ENCODE measurements around the gene ICAM4. TPM values are rescaled to one million over a fixed set of nuclear protein-coding genes. Genes with fewer than 3 reads are reported as not detected.
"Not testable (repeated sequence)": the region's sequence is repeated elsewhere in the genome, so short reads cannot be mapped to it uniquely, and the experiment has no call there.

Gene ICAM4, protein sequence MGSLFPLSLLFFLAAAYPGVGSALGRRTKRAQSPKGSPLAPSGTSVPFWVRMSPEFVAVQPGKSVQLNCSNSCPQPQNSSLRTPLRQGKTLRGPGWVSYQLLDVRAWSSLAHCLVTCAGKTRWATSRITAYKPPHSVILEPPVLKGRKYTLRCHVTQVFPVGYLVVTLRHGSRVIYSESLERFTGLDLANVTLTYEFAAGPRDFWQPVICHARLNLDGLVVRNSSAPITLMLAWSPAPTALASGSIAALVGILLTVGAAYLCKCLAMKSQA
- not detected for total RNA-seq

DNA sequence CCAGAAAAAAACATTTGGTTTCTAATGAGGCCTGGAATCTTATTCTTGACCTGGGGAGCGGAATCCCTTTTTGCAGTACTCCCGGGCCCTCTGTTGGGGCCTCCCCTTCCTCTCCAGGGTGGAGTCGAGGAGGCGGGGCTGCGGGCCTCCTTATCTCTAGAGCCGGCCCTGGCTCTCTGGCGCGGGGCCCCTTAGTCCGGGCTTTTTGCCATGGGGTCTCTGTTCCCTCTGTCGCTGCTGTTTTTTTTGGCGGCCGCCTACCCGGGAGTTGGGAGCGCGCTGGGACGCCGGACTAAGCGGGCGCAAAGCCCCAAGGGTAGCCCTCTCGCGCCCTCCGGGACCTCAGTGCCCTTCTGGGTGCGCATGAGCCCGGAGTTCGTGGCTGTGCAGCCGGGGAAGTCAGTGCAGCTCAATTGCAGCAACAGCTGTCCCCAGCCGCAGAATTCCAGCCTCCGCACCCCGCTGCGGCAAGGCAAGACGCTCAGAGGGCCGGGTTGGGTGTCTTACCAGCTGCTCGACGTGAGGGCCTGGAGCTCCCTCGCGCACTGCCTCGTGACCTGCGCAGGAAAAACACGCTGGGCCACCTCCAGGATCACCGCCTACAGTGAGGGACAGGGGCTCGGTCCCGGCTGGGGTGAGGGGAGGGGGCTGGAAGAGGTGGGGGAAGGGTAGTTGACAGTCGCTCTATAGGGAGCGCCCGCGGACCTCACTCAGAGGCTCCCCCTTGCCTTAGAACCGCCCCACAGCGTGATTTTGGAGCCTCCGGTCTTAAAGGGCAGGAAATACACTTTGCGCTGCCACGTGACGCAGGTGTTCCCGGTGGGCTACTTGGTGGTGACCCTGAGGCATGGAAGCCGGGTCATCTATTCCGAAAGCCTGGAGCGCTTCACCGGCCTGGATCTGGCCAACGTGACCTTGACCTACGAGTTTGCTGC lies at the start of gene ICAM4:
ICAM4 (plus strand) TSS at position 153 of the 935 bp plus-strand sequence; CDS start at position 211, 58 bp downstream.
- DNase-seq = no peak

DNA sequence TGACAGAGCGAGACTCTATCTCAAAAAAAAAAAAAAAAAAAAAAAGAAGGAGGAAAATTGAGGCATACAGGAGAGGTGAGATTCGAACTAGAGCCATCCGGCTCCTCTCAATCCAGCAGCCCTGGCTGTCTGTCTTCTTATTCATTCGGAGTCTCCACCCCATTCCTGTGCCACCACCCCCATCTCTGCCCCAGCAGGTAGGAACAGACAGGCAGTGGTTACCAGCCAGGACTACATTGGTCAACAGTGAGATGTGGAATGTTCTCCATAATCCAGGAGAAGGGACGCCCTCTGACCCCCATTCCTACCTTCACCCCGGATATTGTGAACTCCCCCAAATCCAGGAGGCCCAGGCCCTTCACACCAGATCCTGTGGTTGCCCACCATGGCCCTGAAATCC lies 49.1 kb upstream of the ICAM4 start:
- no peak for DNase-seq

DNA sequence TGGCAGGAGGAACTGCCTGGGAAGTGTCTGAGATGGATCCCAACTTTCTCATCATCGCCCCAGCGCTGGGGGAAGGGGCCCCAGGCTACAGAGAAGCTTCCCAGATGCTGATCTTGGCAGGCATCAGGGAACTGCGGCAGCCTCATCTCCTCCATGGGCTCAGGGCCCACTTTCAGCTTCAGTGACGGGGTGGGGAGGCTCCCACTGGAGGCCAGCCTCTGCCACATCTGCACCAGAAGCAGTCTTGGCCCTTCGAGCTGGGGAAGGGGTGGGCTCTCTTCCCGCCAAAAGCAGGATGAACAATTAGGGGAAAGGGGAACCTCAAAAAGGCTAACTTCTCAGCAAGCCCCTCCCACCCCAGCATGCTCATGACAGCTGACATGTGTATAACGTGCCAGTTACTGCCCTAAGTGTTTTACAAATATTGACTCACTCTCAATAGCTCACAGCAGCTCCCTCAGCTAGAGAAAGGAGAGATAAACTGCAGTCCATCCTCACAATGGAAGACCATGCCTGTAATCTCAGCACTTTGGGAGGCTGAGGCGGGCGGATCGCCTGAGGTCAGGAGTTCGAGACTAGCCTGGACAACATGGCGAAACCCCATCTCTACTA lies 48.5 kb upstream of the ICAM4 start:
- no peak for DNase-seq

DNA sequence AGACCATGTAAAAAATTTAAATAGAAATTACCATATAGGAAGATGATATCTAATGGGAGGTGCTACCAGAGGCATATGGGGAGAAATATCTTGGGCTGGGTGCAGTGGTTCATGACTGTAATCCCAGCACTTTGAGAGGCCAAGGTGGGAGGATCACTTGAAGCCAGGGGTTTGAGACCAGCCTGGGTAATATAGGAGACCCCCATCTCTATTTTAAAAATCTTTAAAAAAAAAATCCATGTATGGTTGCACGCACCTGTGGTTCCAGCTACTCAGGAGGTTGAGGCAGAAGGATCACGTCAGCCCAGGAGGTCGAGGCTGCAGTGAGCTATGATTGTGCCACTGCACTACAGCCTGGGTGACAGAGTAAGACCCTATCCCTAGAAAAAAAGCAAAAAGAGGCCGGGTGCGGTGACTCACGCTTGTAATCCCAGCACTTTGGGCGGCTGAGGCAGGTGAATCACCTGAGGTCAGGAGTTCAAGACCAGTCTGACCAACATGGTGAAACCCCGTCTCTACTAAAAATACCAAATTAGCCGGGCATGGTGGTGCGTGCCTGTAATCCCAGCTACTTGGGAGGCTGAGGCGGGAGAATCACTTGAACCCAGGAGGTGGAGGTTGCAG lies 44.8 kb upstream of the ICAM4 start:
- not testable (repeated sequence) for DNase-seq

DNA sequence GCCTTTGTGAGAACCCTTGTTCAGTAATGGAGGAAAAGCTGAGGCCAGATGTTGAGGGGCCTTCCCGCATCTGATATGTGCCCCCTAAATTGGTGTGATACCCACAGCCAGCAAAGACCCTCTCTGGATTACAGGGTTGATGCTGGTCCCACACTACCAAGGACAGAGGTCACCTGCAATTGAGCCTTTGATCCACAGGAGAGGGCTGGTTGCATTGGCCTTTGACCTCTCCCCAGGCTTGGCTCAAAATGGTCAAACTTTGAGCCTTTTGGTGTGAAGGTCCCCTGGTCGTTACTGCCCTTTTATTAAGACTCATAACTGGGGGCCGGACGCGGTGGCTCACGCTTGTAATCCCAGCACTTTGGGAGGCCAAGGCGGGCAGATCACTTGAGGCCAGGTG lies 43.1 kb upstream of the ICAM4 start:
- DNase-seq = no peak

DNA sequence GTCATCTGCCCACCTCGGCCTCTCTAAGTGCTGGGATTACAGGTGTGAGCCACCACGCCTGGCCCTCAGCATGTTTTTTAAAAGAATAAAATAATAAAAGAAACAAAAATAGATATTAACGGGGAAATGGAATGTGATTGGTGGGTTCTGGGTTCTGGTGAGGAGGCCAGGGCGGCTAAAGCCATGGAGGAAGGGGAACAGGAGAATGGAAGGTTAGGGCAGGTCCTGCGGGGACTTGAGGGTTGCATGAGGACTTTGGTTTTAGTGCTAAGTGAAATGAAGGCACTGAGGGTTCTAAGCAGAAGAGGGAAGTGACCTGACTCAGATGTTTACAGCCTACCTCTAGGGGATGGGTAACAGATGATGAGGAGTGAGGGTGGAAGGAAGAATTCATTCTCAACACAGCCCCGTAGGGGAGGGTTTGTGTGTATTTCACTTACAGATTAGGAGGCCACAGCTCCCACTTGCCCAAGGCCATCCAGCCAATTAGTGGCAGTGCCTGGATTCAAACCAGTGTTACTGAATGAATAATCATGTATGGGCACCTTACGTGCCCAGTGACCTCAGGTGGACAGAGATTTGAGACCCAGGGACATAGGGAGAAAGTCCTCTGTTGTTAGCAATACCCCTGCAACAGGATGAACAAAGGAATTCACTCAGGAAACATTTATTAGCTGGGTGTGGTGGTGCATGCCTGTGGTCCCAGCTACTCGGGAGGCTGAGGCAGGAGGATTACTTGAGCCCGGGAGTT lies 41.4 kb upstream of the ICAM4 start:
- DNase-seq = no peak

DNA sequence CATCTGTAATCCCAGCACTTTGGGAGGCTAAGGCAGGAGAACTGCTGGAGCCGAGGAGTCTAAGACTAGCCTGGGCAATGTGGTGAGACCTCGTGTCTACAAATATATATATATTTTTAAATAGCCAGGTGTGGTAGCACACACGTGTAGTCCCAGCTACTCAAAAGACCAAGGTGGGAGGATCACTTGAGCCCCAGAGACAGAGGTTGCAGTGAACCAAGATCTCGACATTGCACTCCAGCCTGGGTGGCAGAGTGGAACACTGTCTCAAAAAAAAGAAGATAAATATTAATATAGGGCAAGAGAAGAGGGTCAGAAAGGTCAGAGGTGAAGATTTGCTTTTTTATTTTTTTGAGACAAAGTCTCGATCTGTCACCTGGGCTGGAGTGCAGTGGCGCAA lies 40.2 kb upstream of the ICAM4 start:
- DNase-seq = no peak

DNA sequence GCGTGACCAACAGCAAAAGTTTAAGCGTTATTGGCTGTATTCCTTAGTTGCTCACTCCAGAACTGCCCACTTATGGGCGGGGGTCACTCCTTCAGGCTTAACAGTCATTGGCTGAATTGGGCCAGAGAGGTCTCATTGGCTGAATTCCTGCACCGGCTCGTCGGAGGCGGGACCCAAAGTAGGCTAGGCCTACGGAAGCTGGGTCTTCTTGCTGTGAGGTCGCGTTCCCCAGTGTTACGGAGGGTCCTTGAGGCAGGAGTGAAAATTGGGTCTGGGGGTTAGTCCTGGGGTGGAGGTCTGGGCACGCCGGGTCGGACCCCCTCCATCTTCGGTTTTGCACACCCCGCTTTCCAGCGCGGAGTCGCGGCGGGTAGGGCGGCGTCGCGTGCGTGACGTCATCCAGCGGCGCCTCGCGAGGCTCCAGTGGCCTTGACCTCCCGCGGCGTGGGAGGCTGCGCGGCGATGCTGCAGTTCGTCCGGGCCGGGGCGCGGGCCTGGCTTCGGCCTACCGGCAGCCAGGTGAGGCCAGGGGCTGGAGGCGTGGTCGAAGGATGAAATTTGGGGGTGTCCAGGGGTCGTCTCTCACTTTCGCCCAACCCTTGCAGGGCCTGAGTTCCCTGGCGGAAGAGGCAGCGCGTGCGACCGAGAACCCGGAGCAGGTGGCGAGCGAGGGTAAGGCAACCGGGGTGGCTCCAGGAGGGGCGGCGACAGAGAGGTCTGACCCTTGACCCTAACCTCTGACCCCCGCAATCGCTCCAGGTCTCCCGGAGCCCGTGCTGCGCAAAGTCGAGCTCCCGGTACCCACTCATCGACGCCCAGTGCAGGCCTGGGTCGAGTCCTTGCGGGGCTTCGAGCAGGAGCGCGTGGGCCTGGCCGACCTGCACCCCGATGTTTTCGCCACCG lies 34.7 kb upstream of the ICAM4 start, which contains the start of gene MRPL4:
MRPL4 (plus strand) TSS at position 423 of the 903 bp plus-strand sequence; CDS start at position 463, 40 bp downstream.
- peak; percentile 95 for DNase-seq

DNA sequence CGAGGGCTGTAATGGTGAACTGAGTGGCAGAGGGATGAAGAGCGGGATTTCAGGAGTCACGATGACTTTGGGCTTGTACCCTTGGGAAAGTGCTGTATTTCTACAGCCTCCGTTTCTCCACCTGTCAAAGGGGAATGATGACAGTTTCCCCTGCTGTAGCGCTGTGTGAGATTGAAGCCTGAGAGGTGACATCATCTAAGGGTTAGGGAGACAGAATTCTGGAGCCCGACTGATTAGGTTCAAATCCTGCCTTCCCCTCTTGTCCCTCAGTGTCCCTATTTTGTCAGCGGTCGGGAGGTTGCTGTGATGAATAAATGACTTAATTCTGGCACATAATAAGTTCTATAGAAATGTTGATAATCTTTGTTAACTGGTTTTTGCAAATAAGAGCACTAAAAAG lies 34.0 kb upstream of the ICAM4 start:
- no peak for DNase-seq

DNA sequence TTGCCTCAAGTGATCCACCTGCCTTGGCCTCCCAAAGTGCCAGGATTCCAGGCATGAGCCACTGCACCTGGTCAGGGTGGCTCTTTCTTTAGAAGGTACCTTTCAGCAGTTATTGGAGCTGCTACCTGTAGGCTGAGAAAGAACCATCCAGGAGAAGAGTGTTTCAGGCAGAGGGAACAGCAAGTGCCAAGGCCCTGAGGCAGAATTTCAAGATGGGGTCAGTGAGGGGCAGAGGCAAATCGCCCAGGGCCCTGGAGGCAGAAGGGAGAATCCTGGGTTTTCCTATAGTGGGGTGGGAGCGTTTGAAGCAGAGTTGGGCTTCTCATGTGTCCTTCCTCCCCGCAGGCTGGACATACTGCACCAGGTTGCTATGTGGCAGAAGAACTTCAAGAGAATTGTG lies 32.5 kb upstream of the ICAM4 start:
- no peak for DNase-seq

DNA sequence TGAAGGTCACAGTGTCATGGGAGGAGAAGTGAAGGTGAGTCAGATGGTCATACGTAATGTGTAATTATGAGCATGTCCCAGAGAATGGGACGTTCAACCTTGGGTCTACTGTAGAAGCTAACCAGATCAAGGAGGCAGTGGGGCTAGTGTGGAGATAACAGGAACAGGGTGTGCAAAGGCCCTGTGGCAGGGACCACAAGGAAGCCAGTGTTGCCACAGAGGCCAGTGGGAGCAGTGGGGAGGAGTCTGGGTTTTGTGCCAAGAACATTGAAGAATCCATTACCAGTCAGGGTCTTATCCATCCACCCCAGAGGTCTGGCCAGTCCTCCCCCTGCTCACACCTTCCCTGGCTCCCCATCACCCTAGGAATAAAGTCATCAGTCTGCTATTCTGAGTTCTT lies 31.4 kb upstream of the ICAM4 start:
- DNase-seq = no peak

DNA sequence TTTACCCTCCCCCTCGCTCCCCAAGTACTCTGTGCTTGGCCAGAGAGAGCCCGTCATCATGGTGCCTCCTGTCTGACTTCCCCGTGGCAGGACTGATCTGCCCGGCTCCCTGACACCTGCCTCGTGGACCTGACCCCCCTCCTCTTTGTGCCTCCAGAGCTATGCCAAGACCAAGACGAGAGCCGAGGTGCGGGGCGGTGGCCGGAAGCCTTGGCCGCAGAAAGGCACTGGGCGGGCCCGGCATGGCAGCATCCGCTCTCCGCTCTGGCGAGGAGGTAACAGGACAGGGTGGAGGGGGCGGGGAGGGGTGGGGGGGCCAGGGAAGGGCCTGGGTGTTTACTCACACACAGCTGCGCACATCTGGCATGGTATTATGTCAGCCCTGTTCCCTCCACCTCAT lies 30.2 kb upstream of the ICAM4 start:
- no peak for DNase-seq

DNA sequence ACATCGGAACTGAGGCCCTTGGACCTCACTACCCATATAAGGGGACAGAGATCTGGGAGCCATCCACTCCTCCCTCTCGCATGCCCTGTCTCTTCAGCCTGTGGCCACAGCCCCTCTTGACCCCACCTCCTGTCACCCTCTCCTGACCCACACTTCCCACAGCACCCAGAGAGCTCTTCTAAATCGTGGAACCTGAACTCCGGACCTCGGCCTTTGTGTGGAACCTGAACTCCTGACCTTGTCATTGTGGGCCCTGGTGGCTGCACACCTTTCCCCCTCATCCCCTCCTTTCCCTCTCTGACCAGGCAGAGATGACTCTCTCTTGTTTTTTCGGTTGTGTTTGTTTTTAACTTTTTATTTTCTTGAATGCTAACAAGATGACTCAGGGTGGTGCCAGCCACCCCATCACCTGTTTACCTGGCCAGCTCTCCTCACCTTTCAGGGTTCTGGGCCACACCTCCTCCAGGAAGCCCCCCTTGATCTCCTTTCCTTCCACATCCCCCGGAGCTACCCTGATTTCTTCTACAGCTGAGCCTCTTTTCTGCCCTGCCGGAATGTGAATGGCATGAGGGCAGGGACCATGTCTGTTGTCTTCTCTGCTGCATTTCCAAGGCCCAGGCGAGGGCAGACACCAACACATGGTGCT lies 29.7 kb upstream of the ICAM4 start:
- DNase-seq = no peak

DNA sequence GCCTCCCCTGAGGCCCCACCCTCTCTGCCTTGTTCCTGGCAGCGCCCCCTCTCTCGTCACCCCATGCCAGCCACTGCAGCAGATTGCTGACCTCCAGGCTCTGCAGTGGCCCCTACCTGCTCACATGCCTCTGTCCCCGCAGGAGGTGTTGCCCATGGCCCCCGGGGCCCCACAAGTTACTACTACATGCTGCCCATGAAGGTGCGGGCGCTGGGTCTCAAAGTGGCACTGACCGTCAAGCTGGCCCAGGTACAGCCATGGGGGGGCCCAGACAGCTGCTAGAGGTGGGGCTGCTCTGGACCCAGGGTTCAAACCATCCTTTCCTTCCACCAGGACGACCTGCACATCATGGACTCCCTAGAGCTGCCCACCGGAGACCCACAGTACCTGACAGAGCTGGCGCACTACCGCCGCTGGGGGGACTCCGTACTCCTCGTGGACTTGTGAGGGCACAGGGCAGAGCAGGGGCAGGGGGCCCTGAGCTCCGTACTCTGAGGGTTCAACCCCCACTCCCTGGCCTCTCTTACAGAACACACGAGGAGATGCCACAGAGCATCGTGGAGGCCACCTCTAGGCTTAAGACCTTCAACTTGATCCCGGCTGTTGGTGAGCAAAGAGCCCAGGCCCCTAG lies 28.6 kb upstream of the ICAM4 start:
- DNase-seq = no peak

DNA sequence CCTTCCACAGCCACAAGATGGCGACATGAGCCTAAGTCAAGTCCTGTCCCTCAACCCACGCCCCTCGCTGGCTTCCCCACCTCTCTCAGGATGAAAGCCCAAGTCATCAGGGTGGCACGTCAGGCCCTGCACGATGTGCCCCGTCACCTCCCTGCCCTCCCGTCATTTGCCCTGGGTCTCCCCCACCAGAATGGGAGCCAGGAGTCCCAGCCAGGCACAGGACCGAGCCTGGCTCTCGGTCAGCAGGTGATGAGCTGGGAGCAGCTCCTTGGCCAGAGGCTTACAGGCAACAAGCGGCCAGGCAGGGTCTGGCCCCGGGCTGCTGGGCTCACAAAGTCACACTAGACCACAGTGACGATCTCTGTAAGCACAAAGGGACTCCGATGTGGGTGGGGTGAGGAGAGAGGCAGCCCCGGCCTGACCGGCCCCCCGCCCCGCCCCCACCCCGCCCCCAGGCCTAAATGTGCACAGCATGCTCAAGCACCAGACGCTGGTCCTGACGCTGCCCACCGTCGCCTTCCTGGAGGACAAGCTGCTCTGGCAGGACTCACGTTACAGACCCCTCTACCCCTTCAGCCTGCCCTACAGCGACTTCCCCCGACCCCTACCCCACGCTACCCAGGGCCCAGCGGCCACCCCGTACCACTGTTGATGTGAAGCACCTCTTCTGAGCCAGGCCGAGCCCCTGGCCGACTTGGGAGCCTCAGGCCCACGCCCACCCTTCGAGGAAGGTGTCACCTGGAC lies 27.4 kb upstream of the ICAM4 start:
- DNase-seq = peak; percentile 84

DNA sequence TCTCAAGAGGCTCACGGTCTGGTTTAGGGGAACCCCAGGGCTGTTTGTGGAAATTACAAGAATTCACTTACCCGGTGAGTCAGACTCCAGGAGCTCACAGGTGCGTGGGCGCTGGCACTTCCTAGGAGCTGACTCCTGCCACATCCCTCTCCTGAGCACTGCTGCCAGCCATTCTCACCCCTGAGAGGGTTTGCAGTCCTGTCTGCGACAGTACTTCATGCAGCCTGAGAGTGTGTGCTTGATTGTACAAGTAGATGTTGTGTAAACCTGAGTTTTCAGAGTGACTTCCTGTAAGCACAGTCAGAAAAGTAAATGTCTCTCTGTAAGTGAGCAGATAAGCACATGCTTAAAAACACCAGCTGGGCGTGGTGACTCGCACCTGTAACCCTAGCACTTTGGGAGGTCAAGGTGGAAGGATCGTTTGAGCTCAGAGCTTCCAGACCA lies 26.6 kb upstream of the ICAM4 start:
- DNase-seq = no peak

DNA sequence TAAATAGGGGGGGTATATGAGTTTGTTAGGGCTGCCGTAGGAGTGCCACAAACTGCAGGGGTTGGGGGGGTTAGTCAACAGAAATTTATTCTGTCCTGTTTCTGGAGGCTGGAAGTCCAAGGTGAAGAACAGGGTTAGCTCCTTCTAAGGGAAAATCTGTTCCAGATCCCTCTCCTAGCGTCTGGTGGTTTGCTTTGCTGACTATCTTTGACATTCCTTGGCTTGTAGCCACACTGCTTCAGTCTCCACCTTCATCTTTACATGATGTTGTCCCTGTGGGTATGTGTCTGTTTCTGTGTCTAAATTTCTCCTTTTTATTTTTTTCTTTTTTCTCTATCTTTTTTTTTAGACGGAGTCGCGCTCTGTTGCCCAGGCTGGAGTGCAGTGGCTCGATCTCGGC lies 24.0 kb upstream of the ICAM4 start:
- no peak for DNase-seq

DNA sequence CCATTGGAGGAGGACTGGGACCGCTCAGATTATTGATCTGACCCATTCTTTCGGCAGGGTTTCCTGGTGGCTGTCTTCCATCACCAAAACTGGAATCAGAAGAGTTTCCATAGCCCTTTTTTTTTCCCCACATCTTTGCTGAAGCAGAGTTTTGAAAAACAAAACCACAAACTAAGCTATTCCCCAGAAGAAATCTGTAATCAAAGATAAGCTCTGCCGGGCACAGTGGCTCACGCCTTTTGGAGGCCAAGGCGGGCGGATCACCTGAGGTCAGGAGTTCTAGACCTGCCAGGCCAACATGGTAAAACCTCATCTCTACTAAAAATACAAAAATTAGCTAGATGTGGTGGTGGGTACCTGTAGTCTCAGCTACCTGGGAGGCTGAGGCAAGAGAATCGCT lies 20.0 kb upstream of the ICAM4 start:
- no peak for DNase-seq

DNA sequence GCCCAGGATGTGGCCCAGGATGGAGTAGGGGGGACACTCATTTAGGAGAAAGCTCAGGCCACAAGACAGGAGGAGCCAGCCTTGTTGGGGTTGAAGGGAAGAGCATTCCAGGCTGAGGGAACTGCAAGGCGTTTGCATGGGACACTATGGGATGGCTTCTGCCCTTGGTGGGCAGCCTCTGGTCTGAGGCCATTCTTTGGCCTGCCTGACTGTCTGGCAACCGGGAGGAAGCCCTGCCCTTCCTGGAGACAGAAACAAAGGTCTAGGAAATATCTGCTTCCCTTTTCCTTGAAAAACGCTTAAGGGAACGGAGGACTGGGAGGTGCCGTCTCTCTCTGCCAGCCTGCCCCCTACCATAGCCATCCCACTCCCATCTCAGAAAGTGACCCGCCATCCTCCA lies 18.7 kb upstream of the ICAM4 start:
- no peak for DNase-seq
